IMR-90 (cell line): ENCODE results near the gene MRGPRX2. TPM values are rescaled to one million over a fixed set of nuclear protein-coding genes. Genes with fewer than 3 reads are reported as not detected.

Experiments
- ATAC-seq: fragments of 200-7000 bp; cut with Tn5 transposase; 2 replicates; pipeline ENCODE4 v1.9.1; 2020; ENCODE audit warnings: low read depth, mild to moderate bottlenecking, moderate library complexity
- BruUV-seq: library from RNA; stranded (reverse); fragments of 400-500 nt; replicated peaks from 2 replicates; lab custom pipeline; 2021; lab: Mats Ljungman, UMichigan
- CTCF ChIA-PET: fragments of 300-600 bp; formaldehyde crosslinking; extraction: SDS; loops from one replicate; lab custom pipeline; 2021; ENCODE audit warnings: antibody characterized with exemption; lab: Yijun Ruan, JAX
- POLR2A ChIA-PET: fragments of 300-600 bp; sonication (Branson Sonifier 250); formaldehyde crosslinking; loops from one replicate; lab custom pipeline; 2022; ENCODE audit warnings: antibody characterized with exemption; ENCODE audit not compliant: unreplicated experiment; lab: Charles Lee
- DNase-seq: peaks from one replicate; pipeline ENCODE4 v3.0.0; 2013
- H2AFZ ChIP-seq: replicated peaks from 2 replicates; pipeline ENCODE3; 2013; ENCODE audit warnings: low read length, mild to moderate bottlenecking; ENCODE audit not compliant: poor library complexity
- H2AK5ac ChIP-seq: 2 replicates; pipeline ENCODE4 v1.6.1; 2013; ENCODE audit warnings: low read depth, low read length, inconsistent platforms
- H2AK9ac ChIP-seq: replicated peaks from 2 replicates; pipeline ENCODE3; 2013; ENCODE audit warnings: mild to moderate bottlenecking, low read depth, low read length, moderate library complexity; ENCODE audit not compliant: poor library complexity
- H2BK120ac ChIP-seq: 2 replicates; pipeline ENCODE4 v1.6.1; 2013; ENCODE audit warnings: low read depth, low read length, inconsistent platforms
- H2BK15ac ChIP-seq: 3 replicates; pipeline ENCODE4 v1.6.1; 2013; ENCODE audit warnings: low read depth, low read length, inconsistent platforms
- H2BK20ac ChIP-seq: 2 replicates; pipeline ENCODE4 v1.6.1; 2013; ENCODE audit warnings: low read depth, mild to moderate bottlenecking, inconsistent platforms, low read length, moderate library complexity
- H2BK5ac ChIP-seq: 2 replicates; pipeline ENCODE4 v1.6.1; 2013; ENCODE audit warnings: mild to moderate bottlenecking, low read depth, low read length, inconsistent platforms; ENCODE audit not compliant: poor library complexity, severe bottlenecking
- H3K14ac ChIP-seq: replicated peaks from 2 replicates; pipeline ENCODE4 v1.6.1; 2013; ENCODE audit warnings: low read depth, low read length, inconsistent platforms
- H3K18ac ChIP-seq: 2 replicates; pipeline ENCODE4 v1.6.1; 2013; ENCODE audit warnings: low read depth, low read length, control low read depth
- H3K23ac ChIP-seq: 2 replicates; pipeline ENCODE4 v1.6.1; 2013; ENCODE audit warnings: low read depth, low read length, inconsistent platforms
- H3K27ac ChIP-seq: 2 replicates; pipeline ENCODE4 v1.5.1; 2013; ENCODE audit warnings: mild to moderate bottlenecking, control low read depth, low read length; ENCODE audit not compliant: insufficient read depth
- H3K27me3 ChIP-seq: 2 replicates; pipeline ENCODE4 v1.6.1; 2013; ENCODE audit warnings: low read length; ENCODE audit not compliant: control insufficient read depth, insufficient read depth
- H3K36me3 ChIP-seq: 2 replicates; pipeline ENCODE4 v1.6.1; 2013; ENCODE audit warnings: low read length, mixed read lengths; ENCODE audit not compliant: control insufficient read depth, insufficient read depth
- H3K4ac ChIP-seq: 2 replicates; pipeline ENCODE4 v1.6.1; 2013; ENCODE audit warnings: low read depth, low read length, inconsistent platforms
- H3K4me1 ChIP-seq: 2 replicates; pipeline ENCODE4 v1.6.1; 2013; ENCODE audit warnings: low read length, mixed read lengths; ENCODE audit not compliant: control insufficient read depth, insufficient read depth
- H3K4me2 ChIP-seq: 2 replicates; pipeline ENCODE4 v1.6.1; 2013; ENCODE audit warnings: low read depth, mild to moderate bottlenecking, control low read depth, low read length, moderate library complexity
- H3K4me3 ChIP-seq: 2 replicates; pipeline ENCODE4 v1.5.1; 2013; ENCODE audit warnings: low read depth, mild to moderate bottlenecking, control low read depth, low read length, moderate library complexity; ENCODE audit not compliant: insufficient read depth
- H3K56ac ChIP-seq: 2 replicates; pipeline ENCODE4 v1.6.1; 2013; ENCODE audit warnings: low read length, inconsistent platforms; ENCODE audit not compliant: insufficient read depth; ENCODE audit errors: extremely low read depth
- H3K79me1 ChIP-seq, 2 experiments: 2 replicates each; pipeline ENCODE4 v1.6.1; 2013; ENCODE audit warnings: low read length in 2 of 2, inconsistent platforms in 1 of 2, low read depth in 1 of 2
- H3K9ac ChIP-seq: 2 replicates; pipeline ENCODE4 v1.6.1; 2013; ENCODE audit warnings: low read depth, low read length, control low read depth
- H3K9me1 ChIP-seq: 2 replicates; pipeline ENCODE4 v1.6.1; 2013; ENCODE audit warnings: low read length, inconsistent platforms; ENCODE audit not compliant: insufficient read depth
- H3K9me3 ChIP-seq: 2 replicates; pipeline ENCODE4 v1.6.1; 2013; ENCODE audit warnings: low read length; ENCODE audit not compliant: control insufficient read depth, insufficient read depth
- H4K20me1 ChIP-seq: 2 replicates; pipeline ENCODE4 v1.6.1; 2013; ENCODE audit warnings: low read length, inconsistent platforms; ENCODE audit not compliant: insufficient read depth
- H4K5ac ChIP-seq: 2 replicates; pipeline ENCODE4 v1.6.1; 2013; ENCODE audit warnings: mild to moderate bottlenecking, low read depth, low read length, control low read depth
- H4K8ac ChIP-seq, 2 experiments: 2 replicates each; pipeline ENCODE4 v1.6.1; 2013; ENCODE audit warnings: low read depth in 2 of 2, low read length in 2 of 2, control low read depth in 1 of 2, inconsistent platforms in 1 of 2
- H4K91ac ChIP-seq: 2 replicates; pipeline ENCODE4 v1.6.1; 2013; ENCODE audit warnings: low read depth, low read length, inconsistent platforms; ENCODE audit not compliant: insufficient read depth
- CHD1 ChIP-seq: IDR thresholded peaks from 2 replicates; pipeline ENCODE4 v1.6.1; 2012; ENCODE audit warnings: low read depth, low read length, improper control_type of control experiment
- FOS ChIP-seq: fragments of 150-350 bp; IDR thresholded peaks from 2 replicates; pipeline ENCODE4 v1.6.1; 2016; ENCODE audit warnings: low read depth, low read length
- SMC3 ChIP-seq: fragments of 150-350 bp; IDR thresholded peaks from 2 replicates; pipeline ENCODE4 v1.6.1; 2016; ENCODE audit warnings: low read depth, mild to moderate bottlenecking, antibody characterized with exemption, low read length, moderate library complexity
- WGBS, 2 experiments: methylation state at CpG; one replicate each; pipeline versions ENCODE4 v1.1.5 to v1.1.7; 2013; ENCODE audit warnings: missing lambda C conversion rate in 2 of 2; ENCODE audit not compliant: insufficient read length in 1 of 2; ENCODE audit errors: extremely low coverage in 2 of 2; 5-methylcytosine and 5-hydroxymethylcytosine counted together
- dilution Hi-C: fragments of 300-500 bp; cut with HindIII; formaldehyde crosslinking; loops from one replicate; pipeline ENCODE4 v1.14.3; 2018; ENCODE audit warnings: low sequenced_read_pairs; ENCODE audit not compliant: unreplicated experiment
- in situ Hi-C: fragments of 300-500 bp; cut with MboI; formaldehyde crosslinking; loops from 3 replicates; pipeline ENCODE4 v1.14.3; 2019; ENCODE audit warnings: low sequenced_read_pairs, inconsistent platforms, mixed read lengths
- intact Hi-C: fragments of 100-400 bp; cut with micrococcal nuclease; formaldehyde crosslinking; loops from 2 replicates; pipeline ENCODE4 v1.10.0; 2022
- polyA plus RNA-seq, 3 experiments: library from polyadenylated mRNA; depleted of rRNA; stranded (reverse); fragments of >200 nt; gene quantifications; 2 replicates each; pipeline ENCODE4 v1.2.3, GENCODE V29; 2012; ENCODE audit warnings: low replicate concordance in 1 of 3
- total RNA-seq: library from RNA; depleted of rRNA; stranded (reverse); fragments of >200 nt; gene quantifications from 2 replicates; pipeline ENCODE4 v1.2.3, GENCODE V29; 2012

MRGPRX2 gene
- total and polyA plus RNA-seq, 2 of the 4 experiments (the other 2 are of a cell fraction) = not detected

- no peak overlapping the region for H3K18ac ChIP-seq
- H3K36me3 ChIP-seq = no peaks in the 10 kb centered on the region
- no peak overlapping the region for H2BK5ac ChIP-seq
- H3K9ac ChIP-seq = no peak overlapping the region
- no peak overlapping the region for H4K5ac ChIP-seq
- H4K20me1 ChIP-seq = no peaks in the 10 kb centered on the region
- no peak overlapping the region for H2BK15ac ChIP-seq
- H3K9me1 ChIP-seq = no peaks in the 10 kb centered on the region
- ATAC-seq = no peak
- no peak overlapping the region for H4K91ac ChIP-seq
- no peak overlapping the region for H2AK5ac ChIP-seq
- no peak overlapping the region for H3K4ac ChIP-seq
- BruUV-seq = no TSS peak
- no peak overlapping the region for H2AFZ ChIP-seq
- H3K4me3 ChIP-seq = no peak overlapping the region
- ChIA-PET POLR2A (no interaction called here), CTCF (interaction anchor here (0.6 to 2.1 kb wide), 2 partner anchors 10 to 464 kb away, joined by 4 to 8 read pairs; no protein-coding TSS in a partner anchor)
- H3K56ac ChIP-seq = no peak overlapping the region
- no peak overlapping the region for H3K14ac ChIP-seq
- H3K27me3 ChIP-seq = peaks cover 7% of the 10 kb centered on the region
- H3K27ac ChIP-seq = no peak overlapping the region
- TF ChIP-seq FOS = no peak
- TF ChIP-seq CHD1 = no peak
- TF ChIP-seq SMC3 = no peak
- no peak overlapping the region for H2BK20ac ChIP-seq
- no peak overlapping the region for H3K4me2 ChIP-seq
- dilution Hi-C loops (no loop called here), in situ Hi-C loops (loop anchor here (25.0 kb wide), 1 partner anchor 675 kb away; no protein-coding TSS in a partner anchor), intact Hi-C loops (no loop called here)
- no peaks in the 10 kb centered on the region for H3K4me1 ChIP-seq
- DNase-seq = peak; percentile 60
- H2BK120ac ChIP-seq = no peak overlapping the region
- H3K9me3 ChIP-seq = no peaks in the 10 kb centered on the region
- H4K8ac ChIP-seq = no peak overlapping the region
- no peak overlapping the region for H2AK9ac ChIP-seq
- WGBS, 2 experiments = no CpG with 5 or more reads among the region's 8 CpGs
- no peak overlapping the region for H3K23ac ChIP-seq
- H3K79me1 ChIP-seq = no peaks in the 10 kb centered on the region
These were observed 27.1 kb upstream of the MRGPRX2 start for GRCh38 chr11:19087658-19088057.
